ENCODE results near the gene GJD3.

- TF ChIP-seq POLR2A (IDR thresholded peaks at IDR 0.05) = no peak
- no peak for TF ChIP-seq CTCF (IDR thresholded peaks at IDR 0.05)
Observed at GRCh38 chr17:40378966-40379365, 14.4 kb upstream of the GJD3 start.

Measured in uterus (tissue), 2 donors.